SJCRH30 (cell line): ENCODE data around the gene OR4F16. TPM values are rescaled to one million over a fixed set of nuclear protein-coding genes. Genes with fewer than 3 reads are reported as not detected.
"Not testable (repeated sequence)": the region's sequence is repeated elsewhere in the genome, so short reads cannot be mapped to it uniquely, and the experiment has no call there.

Source experiments
- DNase-seq, 2 experiments: peaks; one replicate each; pipeline ENCODE4 v3.0.0-alpha.2; 2015 to 2020
- H3K27ac ChIP-seq: fragments of 250-450 bp; sonication (Bioruptor Pico); 2 replicates; pipeline ENCODE4 v1.5.1; 2020; ENCODE audit warnings: mild to moderate bottlenecking, moderate library complexity
- H3K27me3 ChIP-seq: fragments of 250-450 bp; sonication (Bioruptor Pico); 2 replicates; pipeline ENCODE4 v1.5.1; 2020; ENCODE audit warnings: mild to moderate bottlenecking, moderate library complexity
- H3K36me3 ChIP-seq: fragments of 250-450 bp; sonication (Bioruptor Pico); 2 replicates; pipeline ENCODE4 v1.5.1; 2020; ENCODE audit warnings: mild to moderate bottlenecking, moderate library complexity
- H3K4me1 ChIP-seq: fragments of 250-450 bp; sonication (Bioruptor Pico); 2 replicates; pipeline ENCODE4 v1.5.1; 2020; ENCODE audit warnings: mild to moderate bottlenecking, moderate library complexity
- H3K4me3 ChIP-seq: fragments of 250-450 bp; sonication (Bioruptor Pico); 2 replicates; pipeline ENCODE4 v1.5.1; 2020; ENCODE audit warnings: mild to moderate bottlenecking, moderate library complexity
- H3K9me3 ChIP-seq: fragments of 250-450 bp; sonication (Bioruptor Pico); replicated peaks from 2 replicates; pipeline ENCODE4 v1.5.1; 2020; ENCODE audit warnings: mild to moderate bottlenecking, moderate library complexity
- total RNA-seq: library from RNA; depleted of rRNA; stranded (reverse); fragments of >200 nt; shearing (Covaris generic); gene quantifications from 2 replicates; pipeline ENCODE4 v1.2.3, GENCODE V29; 2014; rRNA removed

The OR4F16 gene
- 0.18 TPM in 1 of 2 replicates, not detected in the other for total RNA-seq

- not testable (repeated sequence) for H3K27me3 ChIP-seq, H3K4me1 ChIP-seq, H3K27ac ChIP-seq, DNase-seq, H3K36me3 ChIP-seq, H3K4me3 ChIP-seq, H3K9me3 ChIP-seq
These were observed at the start of gene OR4F16 for GRCh38 chr1:686554-686953. Gene OR4F16 (minus strand): TSS chr1:686654. CDS start chr1:686654, 0 bp downstream.

- not testable (repeated sequence) for H3K27ac ChIP-seq, H3K9me3 ChIP-seq, H3K4me3 ChIP-seq, H3K4me1 ChIP-seq, DNase-seq, H3K36me3 ChIP-seq, H3K27me3 ChIP-seq
These were observed 47.2 kb upstream of the OR4F16 start for GRCh38 chr1:733649-734048.

GRCh38 chr1:727040-727439, 40.6 kb upstream of the OR4F16 start:
- not testable (repeated sequence) for H3K27ac ChIP-seq, H3K4me3 ChIP-seq, H3K4me1 ChIP-seq, H3K27me3 ChIP-seq, H3K36me3 ChIP-seq, H3K9me3 ChIP-seq, DNase-seq

Other genes with a start within 250 kb of the OR4F16 start
- gene OR4F29, start 235.0 kb downstream of the OR4F16 start, total RNA-seq, result 0.18 TPM in 1 of 2 replicates, not detected in the other
- gene SAMD11, start 237.3 kb upstream of the OR4F16 start, total RNA-seq, result 39.0 and 39.2 TPM in 2 replicates